Glutamatergic neuron (in vitro differentiated cells): ENCODE data around the gene NSG1. TPM values are rescaled to one million over a fixed set of nuclear protein-coding genes. Genes with fewer than 3 reads are reported as not detected.
"Not testable (repeated sequence)": the region's sequence is repeated elsewhere in the genome, so short reads cannot be mapped to it uniquely, and the experiment has no call there.

Source experiments
- DNase-seq: peaks from one replicate; pipeline ENCODE4 v3.0.0; 2022
- H3K27ac Mint-ChIP-seq: one replicate; pipeline ENCODE4 v1.8.0; 2020; ENCODE audit warnings: mild to moderate bottlenecking, mixed read lengths, inconsistent platforms; ENCODE audit not compliant: unreplicated experiment
- H3K27me3 Mint-ChIP-seq: one replicate; pipeline ENCODE4 v1.8.0; 2020; ENCODE audit warnings: mild to moderate bottlenecking, moderate library complexity, mixed read lengths, inconsistent platforms; ENCODE audit not compliant: unreplicated experiment
- H3K36me3 Mint-ChIP-seq: one replicate; pipeline ENCODE4 v1.8.0; 2020; ENCODE audit warnings: mild to moderate bottlenecking, mixed read lengths, inconsistent platforms; ENCODE audit not compliant: unreplicated experiment
- H3K4me1 Mint-ChIP-seq: one replicate; pipeline ENCODE4 v1.8.0; 2020; ENCODE audit warnings: mild to moderate bottlenecking, low read depth, mixed read lengths, inconsistent platforms; ENCODE audit not compliant: unreplicated experiment
- H3K4me3 Mint-ChIP-seq: one replicate; pipeline ENCODE4 v1.8.0; 2020; ENCODE audit warnings: mild to moderate bottlenecking, mixed read lengths, inconsistent platforms; ENCODE audit not compliant: unreplicated experiment
- H3K9me3 Mint-ChIP-seq: one replicate; pipeline ENCODE4 v1.8.0; 2020; ENCODE audit warnings: mild to moderate bottlenecking, moderate library complexity, mixed read lengths, inconsistent platforms; ENCODE audit not compliant: unreplicated experiment
- CTCF ChIP-seq: fragments of 200-600 bp; sonication (generic); IDR thresholded peaks from one replicate; pipeline ENCODE4 v1.5.0; 2021; ENCODE audit not compliant: partially characterized antibody, unreplicated experiment
- total RNA-seq: library from RNA; stranded (reverse); fragmentation: NEBNext Ultra II Directional; extraction: Animal tissue kit (Norgen Biotek cat#: 25700); gene quantifications from one replicate; pipeline ENCODE4 v1.2.1, GENCODE V29; 2021; ENCODE audit not compliant: unreplicated experiment

The NSG1 gene
- total RNA-seq, 1 donor from 2014 or later, result 208 TPM

- DNase-seq, result no peak
- Mint-ChIP-seq H3K36me3 (peaks cover 19% of the 10 kb centered on the region), H3K27ac (no peak overlapping the region), H3K4me1 (peaks cover 13% of the 10 kb centered on the region), H3K27me3 (peaks cover 7% of the 10 kb centered on the region), H3K9me3 (peaks cover 12% of the 10 kb centered on the region), H3K4me3 (no peak overlapping the region)
- no peak for TF ChIP-seq CTCF
Measured at GRCh38 chr4:4419896-4420295, 33.0 kb downstream of the NSG1 start.

- H3K36me3 Mint-ChIP-seq, result peaks cover 19% of the 10 kb centered on the region
- no peak for TF ChIP-seq CTCF
Measured at GRCh38 chr4:4420421-4420820, 33.5 kb downstream of the NSG1 start.

GRCh38 chr4:4421356-4421755 is 34.5 kb downstream of the NSG1 start:
- DNase-seq, result no peak
- peaks cover 19% of the 10 kb centered on the region for H3K36me3 Mint-ChIP-seq
- peaks cover 8% of the 10 kb centered on the region for H3K9me3 Mint-ChIP-seq
- no peak overlapping the region for H3K4me3 Mint-ChIP-seq
- H3K27ac Mint-ChIP-seq, result no peak overlapping the region
- peaks cover 15% of the 10 kb centered on the region for H3K4me1 Mint-ChIP-seq
- peaks cover 7% of the 10 kb centered on the region for H3K27me3 Mint-ChIP-seq
- TF ChIP-seq CTCF, result no peak

More at GRCh38 chr4:4420421-4420820, 33.5 kb downstream of the NSG1 start:
- peaks cover 7% of the 10 kb centered on the region for H3K27me3 Mint-ChIP-seq
- no peak overlapping the region for H3K27ac Mint-ChIP-seq
- H3K4me1 Mint-ChIP-seq, result peaks cover 15% of the 10 kb centered on the region
- H3K9me3 Mint-ChIP-seq, result peaks cover 12% of the 10 kb centered on the region
- DNase-seq, result no peak
- H3K4me3 Mint-ChIP-seq, result no peak overlapping the region

- H3K36me3 Mint-ChIP-seq, result peaks cover 14% of the 10 kb centered on the region
- not testable (repeated sequence) for DNase-seq, H3K9me3 Mint-ChIP-seq, H3K27me3 Mint-ChIP-seq, H3K4me3 Mint-ChIP-seq
- H3K4me1 Mint-ChIP-seq, result peaks cover 21% of the 10 kb centered on the region
- H3K27ac Mint-ChIP-seq, result peak overlapping the region; percentile 22
Measured at GRCh38 chr4:4422117-4422516, 35.2 kb downstream of the NSG1 start.

GRCh38 chr4:4422856-4423499 is 36.1 kb downstream of the NSG1 start:
- no peak for DNase-seq
- no peak for TF ChIP-seq CTCF
- peaks cover 14% of the 10 kb centered on the region for H3K36me3 Mint-ChIP-seq
- peak overlapping the region; percentile 75 for H3K27ac Mint-ChIP-seq
- peaks cover 8% of the 10 kb centered on the region for H3K9me3 Mint-ChIP-seq
- peaks cover 5% of the 10 kb centered on the region for H3K27me3 Mint-ChIP-seq
- peak overlapping the region; percentile 39 for H3K4me3 Mint-ChIP-seq
- H3K4me1 Mint-ChIP-seq, result peaks cover 25% of the 10 kb centered on the region
